Measurements from ENCODE around the gene MTHFD1L. TPM values are rescaled to one million over a fixed set of nuclear protein-coding genes. Genes with fewer than 3 reads are reported as not detected.

The MTHFD1L gene
- total RNA-seq, 1 donor from 2014 or later: 66.0 TPM

DNA sequence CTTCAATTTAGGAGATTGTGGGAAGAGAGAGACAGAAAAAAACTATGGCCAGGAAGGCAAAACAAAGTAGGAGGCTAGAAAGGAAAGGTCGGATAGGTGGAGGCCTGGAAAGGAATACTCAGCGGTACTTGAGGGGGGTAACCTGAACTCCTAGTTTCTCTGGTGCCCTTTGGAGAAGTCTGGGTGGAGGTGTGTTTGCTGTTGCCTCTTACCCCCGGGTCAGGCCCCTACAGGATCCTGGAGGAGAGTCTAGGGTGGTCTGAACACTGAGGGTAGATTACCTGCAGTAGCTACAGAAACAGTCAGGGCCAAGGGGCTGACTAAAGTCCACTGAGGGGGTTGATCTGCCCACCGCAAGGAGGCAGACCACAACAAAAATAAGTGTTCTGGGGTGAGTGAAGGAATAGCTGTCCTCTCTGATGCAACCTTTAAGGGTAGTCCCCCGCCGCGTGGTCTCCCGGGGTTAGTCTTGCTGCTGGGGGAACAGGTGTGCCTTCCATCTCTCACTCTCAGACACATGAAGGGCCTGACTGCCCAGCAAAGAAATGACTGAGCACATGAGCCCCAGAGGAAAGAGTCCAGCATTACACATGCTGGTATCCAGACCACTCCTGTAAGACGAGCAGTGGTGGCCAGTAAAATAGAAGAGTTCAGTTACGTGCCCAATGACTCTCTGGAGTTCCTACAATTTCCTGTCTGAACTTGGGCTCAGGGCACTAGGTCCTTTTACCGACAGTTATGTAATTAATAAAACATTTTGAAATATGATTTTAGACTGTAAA, 59.5 kb downstream of the MTHFD1L start:
- peaks cover 2% of the 10 kb centered on the region for H3K27me3 Mint-ChIP-seq (ENCODE audit: unreplicated experiment)
- H3K36me3 Mint-ChIP-seq (ENCODE audit: low read depth, unreplicated experiment): peaks cover 14% of the 10 kb centered on the region
- no peak overlapping the region for H3K4me3 Mint-ChIP-seq (ENCODE audit: unreplicated experiment)
- H3K27ac Mint-ChIP-seq (ENCODE audit: unreplicated experiment): no peak overlapping the region
- no peaks in the 10 kb centered on the region for H3K4me1 Mint-ChIP-seq (ENCODE audit: unreplicated experiment)
- no peak for DNase-seq (ENCODE audit: low spot score)
- H3K9me3 Mint-ChIP-seq (ENCODE audit: unreplicated experiment): no peaks in the 10 kb centered on the region
- TF ChIP-seq, protein P1, sequence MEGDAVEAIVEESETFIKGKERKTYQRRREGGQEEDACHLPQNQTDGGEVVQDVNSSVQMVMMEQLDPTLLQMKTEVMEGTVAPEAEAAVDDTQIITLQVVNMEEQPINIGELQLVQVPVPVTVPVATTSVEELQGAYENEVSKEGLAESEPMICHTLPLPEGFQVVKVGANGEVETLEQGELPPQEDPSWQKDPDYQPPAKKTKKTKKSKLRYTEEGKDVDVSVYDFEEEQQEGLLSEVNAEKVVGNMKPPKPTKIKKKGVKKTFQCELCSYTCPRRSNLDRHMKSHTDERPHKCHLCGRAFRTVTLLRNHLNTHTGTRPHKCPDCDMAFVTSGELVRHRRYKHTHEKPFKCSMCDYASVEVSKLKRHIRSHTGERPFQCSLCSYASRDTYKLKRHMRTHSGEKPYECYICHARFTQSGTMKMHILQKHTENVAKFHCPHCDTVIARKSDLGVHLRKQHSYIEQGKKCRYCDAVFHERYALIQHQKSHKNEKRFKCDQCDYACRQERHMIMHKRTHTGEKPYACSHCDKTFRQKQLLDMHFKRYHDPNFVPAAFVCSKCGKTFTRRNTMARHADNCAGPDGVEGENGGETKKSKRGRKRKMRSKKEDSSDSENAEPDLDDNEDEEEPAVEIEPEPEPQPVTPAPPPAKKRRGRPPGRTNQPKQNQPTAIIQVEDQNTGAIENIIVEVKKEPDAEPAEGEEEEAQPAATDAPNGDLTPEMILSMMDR (IDR thresholded peaks at IDR 0.05; ENCODE audit: unreplicated experiment): no peak

DNA sequence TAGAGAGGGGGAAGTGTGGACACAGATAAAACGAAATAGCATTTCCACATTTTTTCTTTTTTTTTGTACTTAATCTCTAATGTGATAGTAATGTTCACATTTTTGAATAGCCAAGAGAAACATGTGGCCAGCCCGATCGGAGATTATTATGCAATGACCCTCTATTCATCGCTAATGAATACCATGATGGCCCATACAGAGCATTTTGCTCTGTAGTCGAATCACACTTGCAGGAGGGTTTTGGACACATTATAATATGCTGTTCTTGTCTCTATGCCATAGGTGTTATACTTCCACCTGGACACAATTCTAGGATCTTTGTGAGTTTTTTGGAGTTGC, 60.1 kb downstream of the MTHFD1L start:
- no peak overlapping the region for H3K27ac Mint-ChIP-seq (ENCODE audit: unreplicated experiment)
- H3K9me3 Mint-ChIP-seq (ENCODE audit: unreplicated experiment): no peaks in the 10 kb centered on the region
- TF ChIP-seq, protein P1 (IDR thresholded peaks at IDR 0.05; ENCODE audit: unreplicated experiment): no peak
- peaks cover 14% of the 10 kb centered on the region for H3K36me3 Mint-ChIP-seq (ENCODE audit: low read depth, unreplicated experiment)
- peaks cover 2% of the 10 kb centered on the region for H3K27me3 Mint-ChIP-seq (ENCODE audit: unreplicated experiment)
- no peaks in the 10 kb centered on the region for H3K4me1 Mint-ChIP-seq (ENCODE audit: unreplicated experiment)
- no peak for DNase-seq (ENCODE audit: low spot score)
- no peak overlapping the region for H3K4me3 Mint-ChIP-seq (ENCODE audit: unreplicated experiment)

DNA sequence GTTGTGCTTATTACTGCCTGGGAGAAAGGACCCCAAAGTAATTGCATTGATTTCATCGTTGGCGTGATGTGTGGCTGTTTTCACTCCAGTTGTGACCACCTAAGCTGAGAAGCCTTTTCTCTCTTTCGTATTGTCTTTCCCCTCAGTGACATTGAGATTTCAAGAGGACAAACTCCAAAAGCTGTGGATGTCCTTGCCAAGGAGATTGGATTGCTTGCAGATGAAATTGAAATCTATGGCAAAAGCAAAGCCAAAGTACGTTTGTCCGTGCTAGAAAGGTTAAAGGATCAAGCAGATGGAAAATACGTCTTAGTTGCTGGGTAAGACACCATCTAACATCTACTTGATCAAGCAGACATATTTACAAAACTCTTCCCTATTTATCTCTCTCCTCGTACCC, 60.5 kb downstream of the MTHFD1L start:
- H3K4me1 Mint-ChIP-seq (ENCODE audit: unreplicated experiment): no peaks in the 10 kb centered on the region
- H3K27me3 Mint-ChIP-seq (ENCODE audit: unreplicated experiment): peaks cover 2% of the 10 kb centered on the region
- no peaks in the 10 kb centered on the region for H3K9me3 Mint-ChIP-seq (ENCODE audit: unreplicated experiment)
- TF ChIP-seq, protein P1 (IDR thresholded peaks at IDR 0.05; ENCODE audit: unreplicated experiment): no peak
- no peak for DNase-seq (ENCODE audit: low spot score)
- peaks cover 14% of the 10 kb centered on the region for H3K36me3 Mint-ChIP-seq (ENCODE audit: low read depth, unreplicated experiment)
- H3K27ac Mint-ChIP-seq (ENCODE audit: unreplicated experiment): no peak overlapping the region
- no peak overlapping the region for H3K4me3 Mint-ChIP-seq (ENCODE audit: unreplicated experiment)

DNA sequence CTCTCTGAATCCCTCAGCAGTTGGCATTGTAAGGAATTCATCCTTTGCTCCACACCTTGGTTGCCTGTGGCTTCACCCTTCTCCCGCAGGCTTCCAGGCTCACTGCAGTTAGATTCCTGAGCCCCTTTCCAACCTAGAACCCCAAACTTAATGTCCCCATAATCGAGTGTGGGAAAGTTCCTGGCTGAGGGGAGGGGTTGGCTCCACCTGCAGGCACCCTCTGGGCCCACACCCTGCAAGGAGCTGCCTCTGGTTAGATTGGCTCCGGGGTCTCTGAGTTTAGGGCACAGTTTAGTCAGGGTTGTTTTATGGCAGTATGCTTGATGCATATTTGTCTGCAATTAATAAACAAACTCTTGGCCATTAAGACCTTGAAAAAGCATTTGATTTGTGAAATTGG, 63.4 kb downstream of the MTHFD1L start:
- Mint-ChIP-seq H3K36me3 (ENCODE audit: low read depth, unreplicated experiment) (peaks cover 22% of the 10 kb centered on the region), H3K9me3 (ENCODE audit: unreplicated experiment) (no peaks in the 10 kb centered on the region), H3K27ac (ENCODE audit: unreplicated experiment) (no peak overlapping the region), H3K4me1 (ENCODE audit: unreplicated experiment) (peaks cover 10% of the 10 kb centered on the region), H3K4me3 (ENCODE audit: unreplicated experiment) (no peak overlapping the region), H3K27me3 (ENCODE audit: unreplicated experiment) (peaks cover 2% of the 10 kb centered on the region)
- TF ChIP-seq, protein P1 (IDR thresholded peaks at IDR 0.05; ENCODE audit: unreplicated experiment): no peak
- DNase-seq (ENCODE audit: low spot score): no peak

DNA sequence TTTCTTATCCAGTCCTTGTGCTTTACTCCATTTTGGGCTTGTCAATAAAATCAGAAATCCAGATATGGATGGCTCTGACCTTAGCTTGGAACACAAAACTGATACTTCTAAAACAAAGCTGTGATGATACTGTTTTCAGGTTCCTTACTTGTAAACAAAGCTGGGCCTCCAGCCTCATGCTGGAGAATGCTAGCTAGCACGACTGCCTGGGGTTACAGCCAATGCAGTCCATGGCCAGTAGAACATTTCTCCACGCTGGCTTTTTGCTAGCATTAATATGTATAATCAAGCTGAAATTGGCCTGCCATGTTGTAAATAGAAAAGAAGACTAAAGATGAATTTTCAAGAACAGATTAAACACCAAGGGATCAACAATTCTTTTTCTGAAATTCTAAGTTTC, 63.9 kb downstream of the MTHFD1L start:
- no peak overlapping the region for H3K27ac Mint-ChIP-seq (ENCODE audit: unreplicated experiment)
- TF ChIP-seq, protein P1 (IDR thresholded peaks at IDR 0.05; ENCODE audit: unreplicated experiment): no peak
- no peaks in the 10 kb centered on the region for H3K9me3 Mint-ChIP-seq (ENCODE audit: unreplicated experiment)
- peaks cover 27% of the 10 kb centered on the region for H3K36me3 Mint-ChIP-seq (ENCODE audit: low read depth, unreplicated experiment)
- H3K27me3 Mint-ChIP-seq (ENCODE audit: unreplicated experiment): peaks cover 2% of the 10 kb centered on the region
- no peak for DNase-seq (ENCODE audit: low spot score)
- H3K4me1 Mint-ChIP-seq (ENCODE audit: unreplicated experiment): peaks cover 15% of the 10 kb centered on the region
- no peak overlapping the region for H3K4me3 Mint-ChIP-seq (ENCODE audit: unreplicated experiment)
